NCI-H510A treated with DMSO at 0.1 percent for 48 hours (cell line): ENCODE data around the gene GLIPR1L2.

ENCODE experiments used
- DNase-seq: peaks from one replicate; lab custom pipeline; 2025; lab: John Stamatoyannopoulos, UW

GLIPR1L2 gene

DNA sequence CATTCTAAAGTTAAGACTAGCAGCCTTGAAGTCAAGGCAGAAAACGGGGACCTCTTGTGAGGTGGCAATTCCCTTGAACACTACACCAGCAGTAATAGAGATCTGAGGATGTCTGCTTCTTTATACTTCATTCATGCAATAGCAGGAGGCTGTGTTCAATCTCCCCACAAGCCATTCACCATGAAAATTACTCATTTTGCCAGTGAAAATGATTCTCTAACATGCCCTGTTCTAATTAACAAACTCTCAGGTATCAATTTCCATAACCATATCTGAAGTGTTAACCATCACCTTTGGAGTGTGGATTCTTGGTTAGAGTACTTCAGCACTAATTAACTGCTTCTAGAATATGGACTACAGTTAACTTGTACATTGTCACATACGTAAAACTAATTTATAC is 86.2 kb downstream of the GLIPR1L2 start:
- no peak for DNase-seq

DNA sequence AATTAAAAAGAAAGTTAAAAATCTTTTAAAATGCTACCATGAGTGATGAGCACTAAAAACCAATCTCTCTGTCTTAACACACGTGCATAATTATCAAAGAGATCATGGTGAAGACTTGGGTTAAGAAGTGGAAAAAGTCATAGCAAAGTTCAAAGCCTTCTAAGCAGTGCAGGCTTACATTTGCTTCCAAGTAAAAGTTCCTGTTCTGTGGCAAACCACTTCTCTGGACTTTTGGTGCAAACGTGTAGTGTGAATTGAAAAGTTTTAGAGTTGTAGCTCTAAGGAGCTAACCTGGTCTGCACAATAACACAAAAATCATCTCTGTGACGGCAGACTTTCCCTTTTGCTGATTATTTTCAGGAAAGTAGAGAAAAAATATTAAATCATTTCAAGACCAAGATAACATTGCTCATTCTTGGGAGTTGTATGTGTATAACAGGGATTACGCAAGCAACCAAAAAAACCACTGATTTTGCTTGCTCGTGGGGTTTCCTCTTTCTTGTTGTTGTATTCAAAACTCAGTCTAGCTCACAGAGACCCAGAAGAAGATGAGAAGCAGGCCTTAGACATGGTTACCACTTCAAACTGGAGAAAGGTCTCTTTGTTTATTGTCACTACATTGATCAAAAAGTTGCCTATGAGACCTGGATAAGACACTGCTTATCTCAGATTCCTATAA is 87.4 kb downstream of the GLIPR1L2 start:
- no peak for DNase-seq

DNA sequence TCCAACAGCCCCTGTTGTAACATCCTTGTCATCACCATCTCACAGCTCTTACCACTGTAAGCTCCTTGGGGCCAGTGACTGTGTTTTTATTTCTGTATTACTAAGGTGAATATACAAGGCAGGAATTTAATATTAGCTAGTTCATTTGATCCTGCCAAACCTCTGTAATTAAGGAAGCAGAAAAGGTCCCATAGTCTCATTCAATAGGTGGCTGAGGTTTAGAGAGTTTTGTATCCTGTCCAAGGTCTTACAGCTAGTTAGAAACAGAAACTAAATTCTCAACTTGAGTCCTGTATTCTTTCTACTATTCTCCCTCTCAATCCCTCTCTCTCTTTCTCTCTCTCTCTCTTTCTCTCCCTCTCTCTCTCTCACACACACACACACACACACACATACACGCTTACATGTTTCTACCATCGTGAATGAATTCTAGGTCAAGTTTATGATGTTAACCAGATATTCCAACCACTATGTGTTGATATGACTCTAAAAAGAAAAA is 89.1 kb downstream of the GLIPR1L2 start:
- DNase-seq, result no peak

DNA sequence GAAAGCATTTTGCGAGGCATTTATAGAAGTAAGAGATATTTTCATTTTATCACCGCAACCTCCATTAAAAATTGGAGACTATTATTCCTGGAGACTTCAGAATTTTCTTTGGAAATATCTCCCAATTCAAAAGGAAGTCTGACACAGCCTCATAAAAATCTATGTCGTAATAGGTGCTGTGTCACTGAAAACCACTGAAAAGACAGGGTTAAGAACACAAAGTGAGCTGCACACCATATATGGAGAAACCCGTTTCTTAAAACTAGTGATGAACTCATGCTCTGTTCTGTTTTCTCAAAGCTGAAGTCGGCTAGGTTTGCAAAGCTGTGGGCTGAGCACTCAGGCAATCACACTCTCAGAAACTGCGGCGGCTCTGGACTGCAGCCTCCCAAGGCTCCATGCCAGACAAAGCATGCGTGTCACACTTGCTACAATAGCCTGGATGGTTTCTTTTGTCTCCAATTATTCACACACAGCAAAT is 89.6 kb downstream of the GLIPR1L2 start, which contains the start of gene GLIPR1:
TSS of gene GLIPR1 (plus strand) at position 287 of the 481 bp plus-strand sequence. CDS start at position 413, 126 bp downstream.
- DNase-seq, result no peak

DNA sequence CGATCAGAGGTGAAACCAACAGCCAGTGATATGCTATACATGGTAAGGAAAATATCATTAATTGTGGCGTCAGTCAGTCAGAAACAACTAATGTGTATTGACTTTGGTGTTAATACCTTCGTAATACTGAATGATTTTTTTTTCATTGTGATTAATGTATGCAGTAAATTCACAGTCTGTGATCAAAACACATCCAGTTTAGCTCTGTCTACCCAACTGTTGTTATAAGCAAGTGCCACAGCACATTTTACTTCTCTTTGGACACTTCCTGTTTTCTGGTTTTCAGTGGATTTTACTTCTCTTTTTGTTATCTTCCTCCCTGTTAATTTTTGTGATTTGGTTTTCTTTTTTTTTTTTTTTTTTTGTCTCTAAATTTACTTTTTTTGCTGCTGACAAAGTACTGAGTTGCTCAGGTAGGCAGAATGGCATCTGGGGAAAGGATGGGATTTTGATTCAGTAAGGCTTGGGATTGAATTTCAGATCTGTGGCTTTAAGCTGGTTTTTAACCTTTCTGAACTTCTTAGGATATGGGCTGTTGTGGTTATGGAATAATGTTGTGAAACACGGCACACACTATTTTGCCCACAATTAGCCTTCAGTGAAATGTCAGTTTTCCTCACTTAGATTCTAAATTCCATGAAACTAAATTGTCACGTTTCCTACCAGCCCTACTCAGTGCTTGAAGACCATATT is 90.3 kb downstream of the GLIPR1L2 start:
- DNase-seq, result no peak

DNA sequence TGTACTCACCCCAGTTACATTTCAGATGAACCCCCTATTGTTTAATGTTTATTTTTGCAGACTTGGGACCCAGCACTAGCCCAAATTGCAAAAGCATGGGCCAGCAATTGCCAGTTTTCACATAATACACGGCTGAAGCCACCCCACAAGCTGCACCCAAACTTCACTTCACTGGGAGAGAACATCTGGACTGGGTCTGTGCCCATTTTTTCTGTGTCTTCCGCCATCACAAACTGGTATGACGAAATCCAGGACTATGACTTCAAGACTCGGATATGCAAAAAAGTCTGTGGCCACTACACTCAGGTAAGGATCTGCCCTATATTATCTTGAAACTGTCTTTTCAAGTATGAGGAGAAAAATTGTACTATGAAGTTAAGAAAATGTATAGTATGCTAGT is 90.9 kb downstream of the GLIPR1L2 start:
- DNase-seq, result no peak
